ENCODE data around the gene LRRC26.

LRRC26 gene

DNA sequence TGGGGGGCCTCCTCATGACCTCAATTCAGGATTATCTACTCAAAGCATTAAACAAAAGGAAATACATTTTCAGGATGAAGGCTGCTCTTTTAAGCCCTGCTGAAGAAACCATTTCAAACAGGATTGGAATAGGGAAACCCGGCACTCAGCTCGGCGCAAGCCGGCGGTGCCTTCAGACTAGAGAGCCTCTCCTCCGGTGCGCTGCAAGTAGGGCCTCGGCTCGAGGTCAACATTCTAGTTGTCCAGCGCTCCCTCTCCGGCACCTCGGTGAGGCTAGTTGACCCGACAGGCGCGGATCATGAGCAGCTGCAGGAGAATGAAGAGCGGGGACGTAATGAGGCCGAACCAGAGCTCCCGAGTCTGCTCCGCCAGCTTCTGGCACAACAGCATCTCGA lies 34.9 kb upstream of the LRRC26 start:
- Histone ChIP-seq H3F3A (ENCODE audit: control insufficient read depth, insufficient read depth) (peaks cover 6% of the 10 kb centered on the region), H3K9me3 (ENCODE audit: control insufficient read depth, insufficient read depth, low read length) (no peaks in the 10 kb centered on the region), H3K27me3 (ENCODE audit: control insufficient read depth, low read length) (no peaks in the 10 kb centered on the region), H3K79me2 (ENCODE audit: control insufficient read depth, low read length) (peaks cover 76% of the 10 kb centered on the region), H3K4me1 (ENCODE audit: control insufficient read depth, low read length) (peaks cover 52% of the 10 kb centered on the region), H3K4me3 (ENCODE audit: low read length) (peak overlapping the region; percentile 99), H3K4me2 (ENCODE audit: low read length) (peak overlapping the region; percentile 92), H3K9me2 (replicated peaks; ENCODE audit: control insufficient read depth, low read length) (no peaks in the 10 kb centered on the region), H4K20me1 (ENCODE audit: control insufficient read depth, insufficient read depth, low read depth, low read length) (peaks cover 5% of the 10 kb centered on the region; the same call in 1 of the 2 replicates), H3K36me3 (ENCODE audit: control insufficient read depth, low read length) (peaks cover 36% of the 10 kb centered on the region), H3K27ac (ENCODE audit: low read depth, low read length) (no peak overlapping the region)
- TF ChIP-seq EZH2phosphoT487 (IDR thresholded peaks at IDR 0.05; ENCODE audit: borderline replicate concordance, low read length), result no peak
- TF ChIP-seq, protein P1, sequence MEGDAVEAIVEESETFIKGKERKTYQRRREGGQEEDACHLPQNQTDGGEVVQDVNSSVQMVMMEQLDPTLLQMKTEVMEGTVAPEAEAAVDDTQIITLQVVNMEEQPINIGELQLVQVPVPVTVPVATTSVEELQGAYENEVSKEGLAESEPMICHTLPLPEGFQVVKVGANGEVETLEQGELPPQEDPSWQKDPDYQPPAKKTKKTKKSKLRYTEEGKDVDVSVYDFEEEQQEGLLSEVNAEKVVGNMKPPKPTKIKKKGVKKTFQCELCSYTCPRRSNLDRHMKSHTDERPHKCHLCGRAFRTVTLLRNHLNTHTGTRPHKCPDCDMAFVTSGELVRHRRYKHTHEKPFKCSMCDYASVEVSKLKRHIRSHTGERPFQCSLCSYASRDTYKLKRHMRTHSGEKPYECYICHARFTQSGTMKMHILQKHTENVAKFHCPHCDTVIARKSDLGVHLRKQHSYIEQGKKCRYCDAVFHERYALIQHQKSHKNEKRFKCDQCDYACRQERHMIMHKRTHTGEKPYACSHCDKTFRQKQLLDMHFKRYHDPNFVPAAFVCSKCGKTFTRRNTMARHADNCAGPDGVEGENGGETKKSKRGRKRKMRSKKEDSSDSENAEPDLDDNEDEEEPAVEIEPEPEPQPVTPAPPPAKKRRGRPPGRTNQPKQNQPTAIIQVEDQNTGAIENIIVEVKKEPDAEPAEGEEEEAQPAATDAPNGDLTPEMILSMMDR (IDR thresholded peaks at IDR 0.05; ENCODE audit: low read depth, low read length, poor library complexity, severe bottlenecking), result no peak

DNA sequence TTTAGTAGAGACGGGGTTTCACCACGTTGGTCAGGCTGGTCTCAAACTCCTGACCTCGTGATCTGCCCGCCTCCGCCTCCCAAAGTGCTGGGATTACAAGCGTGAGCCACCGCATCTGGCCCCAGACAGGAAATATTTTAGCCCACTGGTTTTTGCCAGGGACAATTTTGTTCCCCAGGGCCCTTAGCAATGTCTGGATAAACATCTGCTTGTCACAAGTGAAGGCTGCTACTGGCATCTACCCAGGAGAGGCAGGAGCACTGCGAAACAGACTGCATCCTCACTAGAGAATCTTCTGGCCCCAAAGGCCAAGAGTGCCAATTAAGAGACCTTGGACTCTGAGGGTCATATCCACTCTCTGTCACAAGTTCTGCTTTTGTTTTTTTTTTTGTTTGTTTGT lies 33.1 kb upstream of the LRRC26 start:
- H3K79me2 ChIP-seq (ENCODE audit: control insufficient read depth, low read length), result peaks cover 87% of the 10 kb centered on the region
- H3K27ac ChIP-seq (ENCODE audit: low read depth, low read length), result no peak overlapping the region
- no peaks in the 10 kb centered on the region for H3K27me3 ChIP-seq (ENCODE audit: control insufficient read depth, low read length)
- H4K20me1 ChIP-seq (ENCODE audit: control insufficient read depth, insufficient read depth, low read depth, low read length), result peaks cover 5% of the 10 kb centered on the region; the same call in 1 of the 2 replicates
- peak overlapping the region; percentile 32 for H3K4me3 ChIP-seq (ENCODE audit: low read length)
- H3K9me2 ChIP-seq (replicated peaks; ENCODE audit: control insufficient read depth, low read length), result no peaks in the 10 kb centered on the region
- TF ChIP-seq EZH2phosphoT487 (IDR thresholded peaks at IDR 0.05; ENCODE audit: borderline replicate concordance, low read length), result no peak
- TF ChIP-seq, protein P1 (IDR thresholded peaks at IDR 0.05; ENCODE audit: low read depth, low read length, poor library complexity, severe bottlenecking), result no peak
- H3K4me1 ChIP-seq (ENCODE audit: control insufficient read depth, low read length), result peaks cover 68% of the 10 kb centered on the region
- H3K36me3 ChIP-seq (ENCODE audit: control insufficient read depth, low read length), result peaks cover 29% of the 10 kb centered on the region
- H3F3A ChIP-seq (ENCODE audit: control insufficient read depth, insufficient read depth), result peaks cover 6% of the 10 kb centered on the region
- peak overlapping the region; percentile 92 for H3K4me2 ChIP-seq (ENCODE audit: low read length)
- no peaks in the 10 kb centered on the region for H3K9me3 ChIP-seq (ENCODE audit: control insufficient read depth, insufficient read depth, low read length)

DNA sequence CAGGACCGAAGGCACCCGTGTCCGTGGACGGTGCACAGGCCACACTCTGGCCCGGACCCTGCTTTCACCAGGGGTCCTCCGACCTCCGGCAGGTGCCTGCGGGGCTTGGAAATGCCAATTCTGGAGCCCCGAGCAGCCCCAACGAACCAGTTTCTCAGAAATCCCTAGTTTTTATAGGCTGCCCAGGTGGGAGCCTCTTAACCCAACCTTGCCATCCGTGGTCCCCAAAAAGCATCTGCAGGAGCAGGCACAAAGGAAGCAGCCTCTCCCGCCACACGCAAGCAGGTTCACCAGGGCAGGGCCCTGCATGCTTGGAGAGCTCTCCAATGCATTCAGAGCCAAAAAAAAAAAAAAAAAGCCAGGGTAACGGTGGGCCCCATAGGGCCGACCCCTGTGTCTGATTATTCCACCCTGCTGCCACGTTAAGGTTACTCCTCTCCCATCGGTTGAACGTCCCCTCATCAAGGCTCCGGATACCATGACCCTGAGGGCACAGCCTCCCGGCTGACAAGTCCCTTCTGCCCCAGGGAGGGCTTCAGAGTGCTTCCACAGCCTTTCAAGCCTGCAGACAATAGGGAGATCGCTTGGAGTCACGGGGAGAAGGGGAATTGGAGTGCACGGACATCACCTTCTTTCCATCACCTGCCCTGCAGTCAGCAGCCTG lies 31.5 kb upstream of the LRRC26 start:
- no peaks in the 10 kb centered on the region for H3K9me2 ChIP-seq (replicated peaks; ENCODE audit: control insufficient read depth, low read length)
- H3K36me3 ChIP-seq (ENCODE audit: control insufficient read depth, low read length), result peaks cover 16% of the 10 kb centered on the region
- H3K27ac ChIP-seq (ENCODE audit: low read depth, low read length), result peak overlapping the region; percentile 63

More for the DNA sequence above, 31.5 kb upstream of the LRRC26 start:
- no peak for TF ChIP-seq EZH2phosphoT487 (IDR thresholded peaks at IDR 0.05; ENCODE audit: borderline replicate concordance, low read length)
- TF ChIP-seq, protein P1 (IDR thresholded peaks at IDR 0.05; ENCODE audit: low read depth, low read length, poor library complexity, severe bottlenecking), result no peak
- peaks cover 61% of the 10 kb centered on the region for H3K4me1 ChIP-seq (ENCODE audit: control insufficient read depth, low read length)
- peaks cover 6% of the 10 kb centered on the region for H3F3A ChIP-seq (ENCODE audit: control insufficient read depth, insufficient read depth)
- H3K27me3 ChIP-seq (ENCODE audit: control insufficient read depth, low read length), result no peaks in the 10 kb centered on the region
- H3K4me3 ChIP-seq (ENCODE audit: low read length), result peak overlapping the region; percentile 96
- peak overlapping the region; percentile 92 for H3K4me2 ChIP-seq (ENCODE audit: low read length)
- H3K9me3 ChIP-seq (ENCODE audit: control insufficient read depth, insufficient read depth, low read length), result no peaks in the 10 kb centered on the region
- H3K79me2 ChIP-seq (ENCODE audit: control insufficient read depth, low read length), result peaks cover 76% of the 10 kb centered on the region
- peaks cover 8% of the 10 kb centered on the region; the same call in 1 of the 2 replicates for H4K20me1 ChIP-seq (ENCODE audit: control insufficient read depth, insufficient read depth, low read depth, low read length)

All from DOHH2 (cell line).